Measurements from ENCODE around the gene AATK. TPM values are rescaled to one million over a fixed set of nuclear protein-coding genes. Genes with fewer than 3 reads are reported as not detected.

The AATK gene
- total and polyA plus RNA-seq, 4 donors, result 9.6 to 54.6 (median 23.7) TPM

GRCh38 chr17:81194225-81194760 lies 28.3 kb upstream of the AATK start:
- H3K36me3 ChIP-seq (ENCODE audit: control insufficient read depth in 4 of 4, insufficient read depth in 4 of 4, low read length in 4 of 4), result peaks cover 0 to 20% (median 0%) of the 10 kb centered on the region in 4 donors
- no peaks in the 10 kb centered on the region for H3K9me3 ChIP-seq (ENCODE audit: control insufficient read depth in 4 of 4, insufficient read depth in 3 of 4, low read length in 3 of 4)
- ATAC-seq (ENCODE audit: insufficient read depth, low FRiP score) (no peak), DNase-seq (no peak)
- no peak for TF ChIP-seq CTCF (IDR thresholded peaks at IDR 0.05; ENCODE audit: control extremely low read depth, extremely low read depth)
- H3K27me3 ChIP-seq (ENCODE audit: control insufficient read depth in 3 of 3, insufficient read depth in 3 of 3, low read length in 2 of 3), result no peaks in the 10 kb centered on the region
- no peak overlapping the region for H3K4me3 ChIP-seq
- H3K27ac ChIP-seq (ENCODE audit: low read depth in 1 of 2, low read length in 1 of 2), result no peak overlapping the region
- 91% methylated on average over 21 of the region's 21 CpGs for whole genome bisulfite sequencing, 2 donors
- peaks cover 0 to 14% (median 0%) of the 10 kb centered on the region in 5 donors for H3K4me1 ChIP-seq (ENCODE audit: control insufficient read depth in 5 of 5, insufficient read depth in 5 of 5, low read length in 5 of 5)
- H3K9ac ChIP-seq (ENCODE audit: insufficient read depth in 1 of 2, low read length in 2 of 2), result no peak overlapping the region

- no peak for TF ChIP-seq CTCF (IDR thresholded peaks at IDR 0.05; ENCODE audit: control extremely low read depth, extremely low read depth)
- H3K4me3 ChIP-seq, result no peak overlapping the region
- 83 to 87% methylated on average over 35 to 38 of the region's 38 CpGs for WGBS, 2 donors
- H3K4me1 ChIP-seq (ENCODE audit: control insufficient read depth in 5 of 5, insufficient read depth in 5 of 5, low read length in 5 of 5), result peaks cover 0 to 13% (median 0%) of the 10 kb centered on the region in 5 donors
- H3K9ac ChIP-seq (ENCODE audit: insufficient read depth in 1 of 2, low read length in 2 of 2), result no peak overlapping the region
- DNase-seq, result peak in 2 of 3 donors; percentile 6 to 34
- H3K36me3 ChIP-seq (ENCODE audit: control insufficient read depth in 4 of 4, insufficient read depth in 4 of 4, low read length in 4 of 4), result peaks cover 0 to 16% (median 0%) of the 10 kb centered on the region in 4 donors
- H3K27ac ChIP-seq (ENCODE audit: low read depth in 1 of 2, low read length in 1 of 2), result no peak overlapping the region
- no peaks in the 10 kb centered on the region for H3K27me3 ChIP-seq (ENCODE audit: control insufficient read depth in 3 of 3, insufficient read depth in 3 of 3, low read length in 2 of 3)
- no peaks in the 10 kb centered on the region for H3K9me3 ChIP-seq (ENCODE audit: control insufficient read depth in 4 of 4, insufficient read depth in 3 of 4, low read length in 3 of 4)
- no peak for ATAC-seq (ENCODE audit: insufficient read depth, low FRiP score)
Observed at GRCh38 chr17:81193470-81194224, 27.6 kb upstream of the AATK start.

- Histone ChIP-seq H3K9me3 (ENCODE audit: control insufficient read depth in 4 of 4, insufficient read depth in 3 of 4, low read length in 3 of 4) (no peaks in the 10 kb centered on the region), H3K27ac (ENCODE audit: low read depth in 1 of 2, low read length in 1 of 2) (no peak overlapping the region), H3K9ac (ENCODE audit: insufficient read depth in 1 of 2, low read length in 2 of 2) (no peak overlapping the region), H3K36me3 (ENCODE audit: control insufficient read depth in 4 of 4, insufficient read depth in 4 of 4, low read length in 4 of 4) (peaks cover 0 to 15% (median 0%) of the 10 kb centered on the region in 4 donors), H3K4me1 (ENCODE audit: control insufficient read depth in 5 of 5, insufficient read depth in 5 of 5, low read length in 5 of 5) (peaks cover 0 to 13% (median 0%) of the 10 kb centered on the region in 5 donors), H3K27me3 (ENCODE audit: control insufficient read depth in 3 of 3, insufficient read depth in 3 of 3, low read length in 2 of 3) (no peaks in the 10 kb centered on the region), H3K4me3 (no peak overlapping the region)
- DNase-seq (no peak), ATAC-seq (ENCODE audit: insufficient read depth, low FRiP score) (no peak)
- no peak for TF ChIP-seq CTCF (IDR thresholded peaks at IDR 0.05; ENCODE audit: control extremely low read depth, extremely low read depth)
- WGBS, 2 donors, result 93 to 95% methylated on average over 17 of the region's 17 CpGs
Observed at GRCh38 chr17:81193051-81193410, 27.0 kb upstream of the AATK start.
